HG03280 (cell line): ENCODE data around the gene RGSL1.

ENCODE experiments used
- ATAC-seq: cut with Tn5 transposase; IDR thresholded peaks from one replicate; pipeline ENCODE4 v1.9.1; 2021; ENCODE audit warnings: mild to moderate bottlenecking, moderate library complexity; ENCODE audit not compliant: unreplicated experiment

The RGSL1 gene

DNA sequence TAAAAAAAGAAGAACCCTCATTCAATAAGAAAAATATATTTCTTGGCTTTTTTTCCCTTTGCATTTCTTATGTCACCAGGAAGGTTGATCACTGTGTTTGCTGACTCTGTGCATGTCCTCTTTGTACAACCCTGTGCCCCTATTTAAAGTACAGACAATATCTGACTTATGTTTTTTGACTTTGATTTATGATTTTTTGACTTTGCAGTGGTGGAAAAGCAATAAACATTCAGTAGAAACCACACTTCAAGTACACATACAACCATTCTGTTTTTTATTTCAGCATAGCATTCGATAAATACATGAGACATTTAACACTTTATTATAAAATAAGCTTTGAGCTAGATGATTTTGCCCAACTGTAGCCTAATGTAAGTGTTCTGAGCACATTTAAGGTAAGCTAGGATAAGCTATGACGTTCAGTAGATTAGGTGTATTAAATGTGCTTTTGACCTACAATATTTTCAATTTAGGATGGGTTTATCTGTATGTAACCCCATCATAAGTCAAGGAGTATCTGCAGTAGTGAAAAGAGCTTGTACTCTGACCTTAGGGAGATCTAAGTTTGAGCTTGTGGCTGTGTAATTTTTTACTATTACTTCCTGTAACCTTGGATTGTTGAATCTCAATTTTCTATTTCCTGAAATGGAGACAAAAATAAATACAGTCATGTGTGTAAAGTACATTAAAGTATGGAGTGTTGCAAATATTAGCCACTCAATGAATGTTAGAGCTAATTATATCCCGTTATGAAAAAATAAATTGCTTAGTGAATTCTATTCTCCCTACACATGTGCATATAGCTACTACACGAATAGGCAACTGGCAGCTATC, 137.9 kb downstream of the RGSL1 start:
- ATAC-seq: no peak

DNA sequence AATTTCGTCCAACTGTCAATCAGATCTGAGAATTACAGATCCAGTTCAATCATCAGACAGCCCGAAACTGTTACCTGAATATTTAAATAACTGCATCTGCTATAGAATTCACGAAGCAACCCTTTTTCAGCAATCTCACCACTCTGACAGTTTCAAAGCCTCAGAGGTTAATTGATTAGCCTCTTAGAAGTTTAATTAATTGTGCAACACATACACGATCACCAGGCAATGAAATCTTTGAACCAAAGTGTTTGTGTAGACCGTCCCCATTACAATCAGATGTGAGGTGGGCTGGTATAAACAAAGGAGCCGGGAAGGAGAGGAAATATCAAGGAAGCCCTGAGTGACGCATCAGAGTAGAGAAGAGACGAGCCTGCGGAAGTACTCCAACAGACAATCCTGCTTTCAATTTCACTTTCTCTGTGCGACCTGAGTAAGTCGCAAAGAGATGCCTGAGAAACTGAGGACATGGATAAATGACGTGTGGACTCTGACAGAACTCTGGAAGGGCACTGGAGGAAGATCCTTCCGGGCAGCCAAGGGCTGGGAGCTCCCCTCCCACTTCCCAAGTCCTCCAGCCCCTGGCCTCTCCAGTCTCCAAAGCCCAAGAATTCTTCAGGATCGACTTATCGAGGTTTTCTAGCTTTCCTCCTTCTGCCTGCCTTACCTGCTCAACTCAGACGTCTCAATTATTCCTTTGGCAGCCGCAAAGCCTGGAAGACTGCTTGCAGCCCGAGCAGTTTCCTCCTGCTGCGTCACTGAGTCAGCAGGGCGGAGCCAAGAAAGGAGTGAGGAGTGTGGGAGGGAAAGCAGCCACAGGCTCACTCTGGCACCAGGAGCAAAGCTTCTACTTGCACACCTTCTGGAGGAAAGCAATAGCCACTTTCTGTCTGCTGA, 138.8 kb downstream of the RGSL1 start, which contains the start of gene RNASEL:
RNASEL (minus strand) TSS at position 757 of the 897 bp plus-strand sequence. CDS start 2,450 bp downstream, outside the sequence.
- peak; percentile 85 for ATAC-seq

DNA sequence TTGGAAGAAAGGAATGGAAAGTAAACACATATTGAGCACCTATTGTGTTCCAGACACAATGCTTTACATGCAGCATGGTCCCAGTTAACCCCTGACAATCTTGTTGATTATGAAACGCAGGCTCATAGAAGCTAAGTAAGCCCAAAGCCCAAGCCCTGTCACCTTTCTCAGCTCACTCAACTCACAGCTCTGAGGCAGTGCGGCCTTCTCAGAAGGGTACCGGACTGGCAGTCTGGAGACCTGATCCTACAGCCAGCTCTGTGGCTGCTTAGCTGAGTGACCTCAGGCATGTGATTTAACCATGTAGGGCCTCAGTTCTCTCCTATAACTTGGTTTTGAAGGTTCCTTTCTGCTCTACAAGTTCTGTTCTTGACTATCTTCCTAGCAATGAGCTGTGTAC, 139.6 kb downstream of the RGSL1 start:
- no peak for ATAC-seq

DNA sequence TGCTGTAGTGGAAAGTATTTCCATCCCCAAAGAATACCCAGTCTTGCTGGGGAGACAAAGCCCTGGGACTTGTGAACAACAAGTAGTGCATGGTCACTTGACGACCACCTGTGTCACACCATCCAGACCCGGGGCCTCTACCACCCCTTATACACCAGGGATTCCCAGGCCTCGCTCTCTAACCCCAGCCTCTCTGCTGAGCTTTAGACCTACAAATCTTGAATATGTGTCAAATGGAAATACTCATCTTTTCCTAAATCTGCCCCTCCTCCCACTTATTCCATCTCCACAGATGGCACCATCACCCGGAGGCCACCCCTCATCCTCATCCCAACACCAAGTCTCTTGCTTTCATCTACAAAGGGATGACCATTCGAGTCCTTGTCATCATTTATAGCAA, 140.0 kb downstream of the RGSL1 start:
- ATAC-seq: no peak

DNA sequence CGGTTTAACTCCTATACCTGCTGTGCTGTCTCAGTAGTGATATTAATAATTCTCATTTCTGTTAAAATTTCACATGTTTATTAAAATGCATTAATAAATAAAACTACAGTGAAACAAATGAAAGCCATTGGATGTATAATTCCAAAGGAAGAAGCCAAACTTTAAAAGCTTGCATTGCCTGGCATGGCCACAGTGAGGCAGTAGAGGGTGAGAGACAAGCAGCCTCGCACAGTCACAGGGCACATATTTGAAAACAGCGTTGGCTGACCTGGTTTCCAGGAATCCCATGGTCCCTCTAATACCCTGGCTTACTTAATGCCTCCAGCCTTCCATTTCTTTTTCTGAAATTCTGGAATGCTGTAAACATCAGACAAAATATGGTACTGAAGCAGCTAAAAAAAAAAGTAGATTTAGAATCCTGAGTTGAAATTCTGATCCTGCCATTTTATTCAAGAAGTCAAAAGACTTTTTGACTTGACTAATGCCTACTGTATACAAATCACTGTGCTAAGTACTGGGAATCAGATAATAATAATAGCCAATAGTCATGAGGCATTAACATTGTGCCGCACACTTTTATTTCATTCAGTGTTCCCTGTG, 145.8 kb downstream of the RGSL1 start:
- no peak for ATAC-seq

DNA sequence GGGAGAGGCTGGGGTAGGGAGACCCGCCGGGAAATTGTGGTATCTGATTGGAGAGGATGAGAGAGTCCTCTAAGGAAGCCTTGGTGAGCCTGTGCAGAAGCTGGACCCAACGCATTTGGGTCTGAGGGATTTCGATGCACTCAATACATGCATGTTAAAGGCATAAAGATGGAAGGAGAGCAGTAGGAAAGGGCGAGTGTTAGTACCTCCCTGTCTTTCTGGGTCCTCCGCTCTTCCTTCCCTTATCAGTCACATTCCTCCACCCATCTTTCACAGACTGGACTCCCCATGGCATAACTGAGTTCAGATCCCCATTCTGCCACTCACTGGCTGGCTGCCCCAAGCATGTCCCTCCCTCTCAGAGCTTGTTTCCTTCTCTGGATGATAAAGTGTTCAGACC, 147.0 kb downstream of the RGSL1 start:
- no peak for ATAC-seq

DNA sequence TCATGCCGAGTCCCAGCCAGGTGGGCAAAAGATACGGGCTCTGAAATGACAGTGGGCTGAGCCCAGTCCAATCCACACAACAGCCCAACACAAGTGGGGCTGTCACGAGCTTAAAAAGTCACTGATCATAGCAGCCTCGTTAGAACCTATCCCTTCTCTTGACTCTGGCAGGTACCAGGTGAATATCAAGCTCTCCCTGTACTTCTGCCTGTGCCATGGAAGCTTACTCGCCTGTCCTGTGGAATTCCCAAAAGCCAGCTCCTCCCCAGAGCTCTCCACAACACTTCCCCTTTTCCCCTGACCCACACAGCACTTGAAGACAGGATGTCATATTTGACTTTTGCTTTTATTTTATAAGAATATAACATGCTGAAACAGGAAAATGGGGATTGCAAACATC, 148.3 kb downstream of the RGSL1 start:
- no peak for ATAC-seq

DNA sequence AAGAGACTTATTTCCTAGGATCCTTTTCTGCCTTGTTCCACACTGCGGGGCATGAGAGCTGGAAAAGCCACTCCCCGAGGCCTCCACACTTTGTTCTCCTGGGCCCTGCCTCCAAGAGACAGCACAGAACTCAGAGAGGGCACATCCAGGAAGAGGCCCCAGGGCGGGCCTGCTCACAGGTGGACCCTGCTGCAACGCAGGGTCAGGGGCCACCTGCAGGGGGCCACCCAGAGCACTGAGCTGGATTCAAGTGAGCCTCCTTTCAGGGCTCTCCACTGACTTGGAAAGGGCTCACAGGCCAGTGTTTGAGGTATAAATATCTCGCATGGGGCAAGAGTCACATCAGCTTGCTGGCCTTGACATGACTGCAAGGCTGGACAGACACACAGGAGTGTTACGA, 149.4 kb downstream of the RGSL1 start:
- no peak for ATAC-seq

DNA sequence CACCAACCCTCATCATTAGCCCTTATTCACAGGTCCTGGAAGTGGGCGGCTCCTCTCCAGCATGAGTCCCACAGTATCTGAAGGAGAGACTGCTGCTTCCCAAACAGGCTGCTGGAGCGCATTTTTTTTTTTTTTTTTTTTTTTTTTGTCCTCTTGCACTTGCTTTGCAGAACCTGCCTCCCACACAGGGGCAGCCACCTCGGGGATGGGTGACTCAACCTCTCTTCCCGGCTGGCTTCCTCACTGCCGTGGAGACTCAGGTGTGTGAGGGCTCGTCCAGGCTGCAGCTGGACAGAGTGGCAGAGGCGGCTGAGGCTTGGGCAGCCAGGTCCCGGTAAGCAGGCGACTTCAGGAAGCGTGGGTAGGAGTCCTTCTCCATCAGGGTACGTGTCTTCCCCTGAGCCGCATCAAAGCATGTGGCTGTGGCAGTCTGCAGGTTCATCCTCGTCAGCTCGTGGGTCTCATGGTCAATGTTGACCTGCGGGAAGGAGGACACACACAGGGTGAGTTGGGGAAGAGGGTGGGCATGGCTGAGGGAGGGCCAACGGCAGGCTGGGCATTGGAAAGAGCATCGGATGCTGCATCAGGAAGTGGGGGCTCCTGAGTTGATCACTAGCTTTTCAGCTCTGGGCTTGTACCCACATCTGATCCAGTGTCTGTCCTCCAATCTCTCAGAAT, 150.2 kb downstream of the RGSL1 start:
- ATAC-seq: no peak

DNA sequence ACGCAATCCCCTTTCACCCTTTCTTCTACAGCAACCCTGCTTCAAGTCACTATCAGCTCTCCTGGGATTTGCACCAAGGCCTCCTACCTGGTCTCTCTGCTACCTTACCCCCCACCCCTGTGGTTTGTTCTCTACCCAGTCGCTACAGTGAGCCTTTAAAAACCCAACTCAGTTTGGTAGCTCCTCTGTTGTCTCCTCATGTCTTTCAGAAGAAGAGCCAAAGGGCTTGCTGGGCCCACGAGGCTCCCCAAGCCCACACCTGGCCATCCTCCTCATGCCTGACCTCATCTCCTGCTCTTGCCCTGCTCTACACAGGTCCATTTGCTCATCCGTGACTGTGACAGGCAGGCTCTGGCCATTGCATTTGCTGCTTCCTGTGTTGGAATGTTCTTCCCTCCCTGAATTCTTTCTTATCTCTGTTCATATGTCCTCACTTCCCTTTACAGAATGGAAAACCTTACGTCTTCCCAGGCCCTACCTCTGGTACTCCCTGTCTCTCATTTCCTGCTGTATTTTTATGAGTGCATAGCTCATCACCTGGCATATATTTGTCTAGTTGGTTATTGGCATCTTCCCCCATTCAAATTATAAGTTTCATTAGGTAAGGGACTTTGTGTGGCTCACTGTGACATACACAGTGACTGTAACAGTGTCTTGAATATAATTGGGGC, 150.9 kb downstream of the RGSL1 start:
- ATAC-seq: no peak

DNA sequence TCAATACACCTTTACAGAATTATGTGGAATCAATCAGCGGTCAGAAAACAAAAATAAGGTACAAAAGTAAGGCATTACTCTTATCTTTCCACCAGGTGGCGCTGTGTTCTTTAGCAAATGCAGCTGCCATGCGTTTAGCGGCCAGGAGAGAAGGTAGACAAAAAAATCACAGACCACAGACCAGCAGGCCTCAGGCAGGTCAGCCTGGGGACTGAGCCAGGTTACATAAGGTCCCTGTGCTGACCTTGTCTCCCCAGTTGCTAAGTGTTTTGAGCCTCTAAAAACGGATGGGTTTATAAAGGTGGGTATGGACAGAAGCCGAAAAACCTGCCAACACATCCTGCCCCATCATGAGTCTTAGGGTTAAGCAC, 151.5 kb downstream of the RGSL1 start:
- ATAC-seq: no peak

DNA sequence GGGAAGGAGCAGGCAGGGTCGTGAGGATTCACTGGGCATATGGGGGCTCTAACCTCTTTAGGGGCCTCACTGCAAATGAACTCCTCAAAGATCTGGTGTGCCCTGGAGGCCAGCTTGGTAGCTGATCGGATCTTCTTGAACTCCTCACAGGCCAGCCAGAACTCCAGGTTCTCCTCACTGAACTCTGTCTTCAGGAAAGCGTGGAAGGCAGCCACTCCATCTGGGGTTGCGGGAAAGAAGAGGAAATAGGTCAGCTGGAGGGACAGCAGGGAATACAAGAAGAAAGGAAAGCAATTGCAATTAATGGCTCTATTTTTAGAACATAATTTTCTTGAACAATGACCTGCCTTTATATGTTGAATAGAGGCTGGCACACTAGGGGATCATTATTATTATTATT, 152.0 kb downstream of the RGSL1 start:
- ATAC-seq: no peak

DNA sequence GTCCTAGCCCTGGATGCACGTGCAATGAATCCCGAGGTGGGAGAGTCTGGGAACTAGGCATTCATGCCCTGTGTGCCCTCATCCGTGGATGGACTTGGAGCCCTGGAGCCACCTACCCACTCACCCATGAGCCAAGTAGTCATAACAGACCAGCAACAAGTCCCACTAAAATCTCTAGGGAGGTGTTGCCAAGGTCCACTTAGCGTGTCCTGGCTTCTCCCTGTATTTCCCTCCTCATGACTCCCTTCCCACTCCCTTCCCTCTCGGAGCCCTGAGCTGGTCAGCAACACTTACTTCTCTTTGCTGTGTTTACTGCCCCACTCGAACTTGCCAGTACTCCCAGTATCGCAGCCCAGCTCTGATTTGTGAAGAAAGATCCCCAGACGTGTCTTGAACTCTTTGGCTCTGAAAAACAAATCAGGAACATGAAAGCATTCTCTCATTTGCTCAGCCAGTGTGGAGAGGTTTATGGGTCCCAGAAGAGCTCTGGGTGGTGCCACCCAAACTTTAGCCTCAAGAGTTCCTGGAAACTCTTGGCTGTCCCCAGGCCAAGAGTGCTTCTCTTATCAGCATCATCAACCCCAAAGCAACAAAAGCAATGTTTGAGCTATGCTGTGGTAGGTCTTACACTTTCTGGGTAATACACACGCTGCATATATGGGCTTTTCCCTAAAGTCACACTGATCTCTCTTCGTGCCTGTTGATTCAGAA, 153.1 kb downstream of the RGSL1 start:
- no peak for ATAC-seq

DNA sequence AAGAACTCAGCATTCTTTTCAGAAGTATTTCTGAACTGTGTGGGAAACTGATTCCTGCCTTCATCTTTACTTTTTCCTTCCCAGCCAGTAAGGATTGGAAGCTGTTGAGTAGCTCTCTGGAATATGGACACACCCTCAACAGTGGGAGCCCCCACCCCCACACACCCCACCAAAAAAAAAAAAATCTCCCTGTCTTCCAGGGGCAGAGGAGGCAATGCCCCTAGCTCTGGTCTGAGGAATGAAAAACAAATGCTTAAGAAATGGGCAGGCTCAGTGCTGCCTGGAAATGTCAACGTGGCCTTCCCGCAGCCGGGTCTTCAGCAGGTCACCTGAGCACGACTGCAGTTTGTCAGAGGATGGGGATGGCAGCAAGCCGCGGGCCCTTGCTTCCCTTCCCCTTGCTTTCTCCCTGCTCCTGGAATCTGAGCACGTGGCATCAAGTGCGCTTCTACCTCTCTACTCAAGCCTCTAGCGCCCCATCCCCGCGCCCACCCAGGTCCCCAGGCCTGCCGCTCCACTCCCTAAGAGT, 153.8 kb downstream of the RGSL1 start:
- ATAC-seq: no peak

DNA sequence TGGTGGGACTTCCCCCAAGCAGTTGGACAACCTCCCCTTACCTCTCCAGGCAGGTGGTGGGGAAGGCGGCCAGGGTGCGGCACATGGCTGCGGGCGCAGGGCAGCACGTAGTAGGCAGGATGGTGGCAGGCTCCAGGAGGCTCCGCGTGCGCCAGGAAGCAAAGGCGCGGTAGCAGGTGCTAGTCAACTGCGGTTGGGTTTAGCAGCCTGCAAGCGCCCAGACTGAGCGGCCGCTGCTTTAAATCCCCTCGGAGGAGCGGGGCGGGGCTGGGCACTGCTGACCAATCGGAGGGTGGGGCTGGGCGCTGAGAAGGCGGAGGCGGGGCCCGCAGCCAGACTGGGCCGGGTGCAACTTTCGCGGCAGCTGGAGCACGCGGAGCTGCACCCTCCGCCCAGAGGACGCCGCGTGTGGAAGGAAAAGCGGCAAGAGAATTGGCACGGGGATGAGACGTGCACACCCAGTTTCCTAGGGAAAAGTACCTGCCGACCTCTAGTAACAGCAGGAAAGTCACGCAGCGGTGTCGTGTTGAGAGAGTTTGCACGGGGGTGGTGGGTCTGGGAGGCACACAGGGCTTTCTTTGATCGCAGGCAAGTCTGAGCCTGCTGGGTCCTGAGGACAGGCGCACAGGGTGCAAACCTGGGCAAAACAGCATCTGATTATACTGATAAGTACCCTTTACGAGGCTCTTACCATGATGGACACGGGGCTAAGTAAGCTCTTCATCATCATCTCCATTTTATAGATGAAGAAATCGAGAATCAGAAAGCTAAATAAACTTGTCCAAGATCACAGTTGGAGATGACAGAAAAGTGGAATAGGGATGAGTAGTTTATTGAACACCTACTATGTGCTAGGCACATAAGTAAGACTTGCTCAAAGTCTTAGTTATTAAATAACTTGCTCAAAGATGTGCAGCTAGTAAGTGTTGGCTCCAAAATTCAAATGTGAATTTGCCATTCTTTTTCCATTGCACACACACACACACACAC, 154.5 kb downstream of the RGSL1 start, which contains the start of gene RGS16:
RGS16 (minus strand) TSS at position 215 of the 990 bp plus-strand sequence; CDS start at position 85, 130 bp downstream.
- ATAC-seq: peak; percentile 87

DNA sequence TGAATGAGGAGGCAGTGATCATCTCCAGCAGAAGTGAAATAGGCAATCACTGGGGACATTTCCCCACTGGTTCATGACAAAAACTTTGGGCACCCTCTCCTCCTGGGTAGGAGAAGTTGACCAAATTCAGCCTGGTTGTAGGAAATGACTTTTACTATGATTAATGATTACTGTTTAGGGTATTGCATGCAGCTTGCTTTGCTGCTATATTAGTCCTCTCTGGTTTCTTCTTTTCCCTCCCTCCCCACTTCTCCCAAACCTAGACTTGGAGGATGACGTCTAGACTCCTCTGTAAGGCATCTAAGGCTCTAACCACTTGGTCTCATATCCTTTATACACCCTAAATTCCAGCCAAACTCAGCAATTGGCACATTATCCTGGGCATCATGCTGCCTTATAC, 157.6 kb downstream of the RGSL1 start:
- no peak for ATAC-seq

DNA sequence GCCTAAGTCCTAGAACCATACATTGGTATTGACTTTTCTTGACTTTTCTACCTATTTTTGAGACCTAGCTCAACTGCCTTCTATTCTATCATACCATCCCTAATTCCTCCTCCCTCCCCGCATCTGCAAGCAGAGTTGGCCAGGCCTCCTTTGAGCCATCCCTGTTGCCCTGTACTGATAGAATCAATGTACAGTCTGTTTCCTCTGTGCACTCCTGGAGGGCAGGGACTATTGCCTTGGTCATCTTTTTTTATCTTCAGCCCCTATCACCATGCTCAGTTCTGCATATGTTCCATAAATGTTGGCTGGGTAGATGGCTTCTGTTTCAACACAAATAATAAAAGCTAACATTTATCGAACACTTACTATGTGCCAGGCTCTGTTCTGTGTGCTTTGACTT, 158.3 kb downstream of the RGSL1 start:
- no peak for ATAC-seq
